Measurements from ENCODE around the gene SOCS6. TPM values are rescaled to one million over a fixed set of nuclear protein-coding genes. Genes with fewer than 3 reads are reported as not detected.

The SOCS6 gene
- total and polyA plus RNA-seq, 2 of the 13 experiments (the other 11 are each of a cell fraction or from before 2014, with no cell fraction given): 18.6 to 38.3 TPM

GRCh38 chr18:70291295-70291574, 2.4 kb downstream of the SOCS6 start:
- Histone ChIP-seq H3K9me3 (ENCODE audit: low read length) (no peaks in the 10 kb centered on the region), H3K4me3 (replicated peaks in 1 of 3; ENCODE audit: insufficient read depth in 1 of 3, low read depth in 2 of 3, low read length in 3 of 3) (peak overlapping the region; percentile 91 to 95 (median 95)), H3K36me3 (replicated peaks in 1 of 2; ENCODE audit: control insufficient read depth in 1 of 2, insufficient read depth in 2 of 2, low read length in 2 of 2) (peaks cover 0 to 3% of the 10 kb centered on the region in 2 experiments; a peak in 1 of 5 replicates), H3K27me3 (ENCODE audit: control insufficient read depth in 1 of 2, insufficient read depth in 2 of 2, low read length in 2 of 2) (no peaks in the 10 kb centered on the region; a peak in 1 of 5 replicates), H3K9ac (ENCODE audit: insufficient read depth, low read depth, low read length) (peak overlapping the region; percentile 99), H4K20me1 (ENCODE audit: insufficient read depth, low read length) (peaks cover 10% of the 10 kb centered on the region), H3K4me1 (ENCODE audit: insufficient read depth, low read length) (peaks cover 62% of the 10 kb centered on the region), H3K4me2 (ENCODE audit: low read depth, low read length) (peak overlapping the region; percentile 86), H3K27ac (ENCODE audit: extremely low read length, insufficient read depth, low read length) (no peak overlapping the region), H2AFZ (ENCODE audit: low read length) (no peak overlapping the region), H3K79me2 (ENCODE audit: insufficient read depth, low read length) (peaks cover 70% of the 10 kb centered on the region)
- FAIRE-seq: no peak
- no peak for DNase-seq (ENCODE audit: low spot score)
- no peak for ATAC-seq
- ChIA-PET POLR2A (interaction anchor here (1.9 kb wide), 1 partner anchor 43 kb away, joined by 5 read pairs; no protein-coding TSS in a partner anchor), CTCF (ENCODE audit: low intra/inter-chr PET ratio, low total read pairs) (no interaction called here)
- in situ Hi-C loops (cut with HindIII; ENCODE audit: extremely low pct_ligation_motif_present, low pct_unique_long_range_greater_than_20kb): no loop called here
- 28% methylated on average over 2 of the region's 2 CpGs for WGBS (ENCODE audit: low lambda C conversion rate)
- TF ChIP-seq SOX13 (IDR thresholded peaks at IDR 0.05) (no peak), SOX13 (CRISPR knock-in tag; conservative IDR thresholded peaks at IDR 0.05 in 1 of 2, IDR thresholded peaks at IDR 0.05 in 1 of 2) (no peak), POLR2AphosphoS2 (IDR thresholded peaks at IDR 0.05; ENCODE audit: low read depth, low read length) (no peak), NR3C1 (CRISPR knock-in tag; IDR thresholded peaks at IDR 0.05) (no peak), SUZ12 (IDR thresholded peaks at IDR 0.05; ENCODE audit: low read depth, low read length) (no peak), HNF4A (CRISPR knock-in tag; IDR thresholded peaks at IDR 0.05) (no peak), NR2F6 (IDR thresholded peaks at IDR 0.05) (no peak), NR2F6 (CRISPR knock-in tag; IDR thresholded peaks at IDR 0.05) (no peak), ETV6 (CRISPR knock-in tag; conservative IDR thresholded peaks at IDR 0.05) (no peak), ZNF562 (CRISPR knock-in tag; IDR thresholded peaks at IDR 0.05; ENCODE audit: borderline replicate concordance) (no peak), ZFP37 (CRISPR knock-in tag; IDR thresholded peaks at IDR 0.05; ENCODE audit: borderline replicate concordance) (no peak), HNRNPK (IDR thresholded peaks at IDR 0.05; ENCODE audit: low read depth, low read length, poor library complexity, severe bottlenecking) (no peak)
- TF ChIP-seq, protein P1, sequence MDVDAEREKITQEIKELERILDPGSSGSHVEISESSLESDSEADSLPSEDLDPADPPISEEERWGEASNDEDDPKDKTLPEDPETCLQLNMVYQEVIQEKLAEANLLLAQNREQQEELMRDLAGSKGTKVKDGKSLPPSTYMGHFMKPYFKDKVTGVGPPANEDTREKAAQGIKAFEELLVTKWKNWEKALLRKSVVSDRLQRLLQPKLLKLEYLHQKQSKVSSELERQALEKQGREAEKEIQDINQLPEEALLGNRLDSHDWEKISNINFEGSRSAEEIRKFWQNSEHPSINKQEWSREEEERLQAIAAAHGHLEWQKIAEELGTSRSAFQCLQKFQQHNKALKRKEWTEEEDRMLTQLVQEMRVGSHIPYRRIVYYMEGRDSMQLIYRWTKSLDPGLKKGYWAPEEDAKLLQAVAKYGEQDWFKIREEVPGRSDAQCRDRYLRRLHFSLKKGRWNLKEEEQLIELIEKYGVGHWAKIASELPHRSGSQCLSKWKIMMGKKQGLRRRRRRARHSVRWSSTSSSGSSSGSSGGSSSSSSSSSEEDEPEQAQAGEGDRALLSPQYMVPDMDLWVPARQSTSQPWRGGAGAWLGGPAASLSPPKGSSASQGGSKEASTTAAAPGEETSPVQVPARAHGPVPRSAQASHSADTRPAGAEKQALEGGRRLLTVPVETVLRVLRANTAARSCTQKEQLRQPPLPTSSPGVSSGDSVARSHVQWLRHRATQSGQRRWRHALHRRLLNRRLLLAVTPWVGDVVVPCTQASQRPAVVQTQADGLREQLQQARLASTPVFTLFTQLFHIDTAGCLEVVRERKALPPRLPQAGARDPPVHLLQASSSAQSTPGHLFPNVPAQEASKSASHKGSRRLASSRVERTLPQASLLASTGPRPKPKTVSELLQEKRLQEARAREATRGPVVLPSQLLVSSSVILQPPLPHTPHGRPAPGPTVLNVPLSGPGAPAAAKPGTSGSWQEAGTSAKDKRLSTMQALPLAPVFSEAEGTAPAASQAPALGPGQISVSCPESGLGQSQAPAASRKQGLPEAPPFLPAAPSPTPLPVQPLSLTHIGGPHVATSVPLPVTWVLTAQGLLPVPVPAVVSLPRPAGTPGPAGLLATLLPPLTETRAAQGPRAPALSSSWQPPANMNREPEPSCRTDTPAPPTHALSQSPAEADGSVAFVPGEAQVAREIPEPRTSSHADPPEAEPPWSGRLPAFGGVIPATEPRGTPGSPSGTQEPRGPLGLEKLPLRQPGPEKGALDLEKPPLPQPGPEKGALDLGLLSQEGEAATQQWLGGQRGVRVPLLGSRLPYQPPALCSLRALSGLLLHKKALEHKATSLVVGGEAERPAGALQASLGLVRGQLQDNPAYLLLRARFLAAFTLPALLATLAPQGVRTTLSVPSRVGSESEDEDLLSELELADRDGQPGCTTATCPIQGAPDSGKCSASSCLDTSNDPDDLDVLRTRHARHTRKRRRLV (CRISPR knock-in tag; IDR thresholded peaks at IDR 0.05): no peak
- TF ChIP-seq, protein P2, sequence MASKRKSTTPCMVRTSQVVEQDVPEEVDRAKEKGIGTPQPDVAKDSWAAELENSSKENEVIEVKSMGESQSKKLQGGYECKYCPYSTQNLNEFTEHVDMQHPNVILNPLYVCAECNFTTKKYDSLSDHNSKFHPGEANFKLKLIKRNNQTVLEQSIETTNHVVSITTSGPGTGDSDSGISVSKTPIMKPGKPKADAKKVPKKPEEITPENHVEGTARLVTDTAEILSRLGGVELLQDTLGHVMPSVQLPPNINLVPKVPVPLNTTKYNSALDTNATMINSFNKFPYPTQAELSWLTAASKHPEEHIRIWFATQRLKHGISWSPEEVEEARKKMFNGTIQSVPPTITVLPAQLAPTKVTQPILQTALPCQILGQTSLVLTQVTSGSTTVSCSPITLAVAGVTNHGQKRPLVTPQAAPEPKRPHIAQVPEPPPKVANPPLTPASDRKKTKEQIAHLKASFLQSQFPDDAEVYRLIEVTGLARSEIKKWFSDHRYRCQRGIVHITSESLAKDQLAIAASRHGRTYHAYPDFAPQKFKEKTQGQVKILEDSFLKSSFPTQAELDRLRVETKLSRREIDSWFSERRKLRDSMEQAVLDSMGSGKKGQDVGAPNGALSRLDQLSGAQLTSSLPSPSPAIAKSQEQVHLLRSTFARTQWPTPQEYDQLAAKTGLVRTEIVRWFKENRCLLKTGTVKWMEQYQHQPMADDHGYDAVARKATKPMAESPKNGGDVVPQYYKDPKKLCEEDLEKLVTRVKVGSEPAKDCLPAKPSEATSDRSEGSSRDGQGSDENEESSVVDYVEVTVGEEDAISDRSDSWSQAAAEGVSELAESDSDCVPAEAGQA (IDR thresholded peaks at IDR 0.05; ENCODE audit: low read depth): no peak
- TF ChIP-seq, protein P2 (CRISPR knock-in tag; IDR thresholded peaks at IDR 0.05; ENCODE audit: borderline replicate concordance): no peak
- intact Hi-C loops (cut with micrococcal nuclease; ENCODE audit: unreplicated experiment): loop anchor here (2.0 to 5.0 kb wide), 2 partner anchors 41 to 86 kb away; no protein-coding TSS in a partner anchor
- no TSS peak for BruUV-seq (replicated peaks)

Data from HepG2 (cell line).